Endothelial cell (in vitro differentiated cells): Measurements from ENCODE around the gene SPIB. TPM values are rescaled to one million over a fixed set of nuclear protein-coding genes. Genes with fewer than 3 reads are reported as not detected.
"Not testable (repeated sequence)": the region's sequence is repeated elsewhere in the genome, so short reads cannot be mapped to it uniquely, and the experiment has no call there.

Experiments used
- DNase-seq: peaks from one replicate; pipeline ENCODE4 v3.0.0; 2021; ENCODE audit warnings: low spot score
- H3K27ac Mint-ChIP-seq: one replicate; pipeline ENCODE4 v1.8.0; 2021; ENCODE audit warnings: mixed read lengths, inconsistent platforms; ENCODE audit not compliant: unreplicated experiment
- H3K27me3 Mint-ChIP-seq: one replicate; pipeline ENCODE4 v1.8.0; 2021; ENCODE audit warnings: mild to moderate bottlenecking, moderate library complexity, mixed read lengths, inconsistent platforms; ENCODE audit not compliant: unreplicated experiment
- H3K36me3 Mint-ChIP-seq: one replicate; pipeline ENCODE4 v1.8.0; 2021; ENCODE audit warnings: mild to moderate bottlenecking, low read depth, mixed read lengths, inconsistent platforms; ENCODE audit not compliant: unreplicated experiment
- H3K4me1 Mint-ChIP-seq: one replicate; pipeline ENCODE4 v1.8.0; 2021; ENCODE audit warnings: mild to moderate bottlenecking, mixed read lengths, inconsistent platforms; ENCODE audit not compliant: unreplicated experiment
- H3K4me3 Mint-ChIP-seq: one replicate; pipeline ENCODE4 v1.8.0; 2021; ENCODE audit warnings: mild to moderate bottlenecking, mixed read lengths, inconsistent platforms; ENCODE audit not compliant: unreplicated experiment
- H3K9me3 Mint-ChIP-seq: one replicate; pipeline ENCODE4 v1.8.0; 2021; ENCODE audit warnings: mixed read lengths, inconsistent platforms; ENCODE audit not compliant: unreplicated experiment
- total RNA-seq: library from RNA; stranded (reverse); fragmentation: NEBNext Ultra II Directional; extraction: Animal tissue kit (Norgen Biotek cat#: 25700); gene quantifications from one replicate; pipeline ENCODE4 v1.2.1, GENCODE V29; 2021; ENCODE audit not compliant: unreplicated experiment
- TF ChIP-seq, protein P1 (sequence below): fragments of 200-600 bp; sonication (generic); IDR thresholded peaks from one replicate; pipeline ENCODE4 v1.5.0; 2021; ENCODE audit warnings: antibody characterized with exemption; ENCODE audit not compliant: unreplicated experiment

The SPIB gene
- total RNA-seq, 1 donor from 2014 or later, result not detected

DNA sequence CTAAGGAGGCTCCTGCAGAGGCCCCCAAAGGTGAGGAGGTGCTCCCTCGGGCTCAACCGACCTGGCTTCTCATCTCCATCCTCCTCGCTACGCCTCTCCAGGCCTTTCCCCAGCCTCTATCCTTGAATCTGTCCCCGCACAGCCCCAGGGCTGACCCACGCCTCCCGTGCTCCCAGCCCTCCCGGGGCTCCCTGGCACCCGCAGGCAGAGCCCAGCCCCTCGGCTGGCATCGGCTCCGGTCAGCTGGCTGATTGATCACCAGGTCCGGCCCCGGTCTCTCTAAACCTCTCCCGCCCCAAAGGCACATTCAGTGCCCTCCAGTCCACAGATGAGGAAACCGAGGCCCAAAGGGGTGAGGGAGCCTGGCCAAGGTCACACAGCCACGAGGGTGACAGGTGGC lies 16.5 kb downstream of the SPIB start:
- H3K9me3 Mint-ChIP-seq, result peaks cover 18% of the 10 kb centered on the region
- H3K4me3 Mint-ChIP-seq, result no peak overlapping the region
- TF ChIP-seq, protein P1, sequence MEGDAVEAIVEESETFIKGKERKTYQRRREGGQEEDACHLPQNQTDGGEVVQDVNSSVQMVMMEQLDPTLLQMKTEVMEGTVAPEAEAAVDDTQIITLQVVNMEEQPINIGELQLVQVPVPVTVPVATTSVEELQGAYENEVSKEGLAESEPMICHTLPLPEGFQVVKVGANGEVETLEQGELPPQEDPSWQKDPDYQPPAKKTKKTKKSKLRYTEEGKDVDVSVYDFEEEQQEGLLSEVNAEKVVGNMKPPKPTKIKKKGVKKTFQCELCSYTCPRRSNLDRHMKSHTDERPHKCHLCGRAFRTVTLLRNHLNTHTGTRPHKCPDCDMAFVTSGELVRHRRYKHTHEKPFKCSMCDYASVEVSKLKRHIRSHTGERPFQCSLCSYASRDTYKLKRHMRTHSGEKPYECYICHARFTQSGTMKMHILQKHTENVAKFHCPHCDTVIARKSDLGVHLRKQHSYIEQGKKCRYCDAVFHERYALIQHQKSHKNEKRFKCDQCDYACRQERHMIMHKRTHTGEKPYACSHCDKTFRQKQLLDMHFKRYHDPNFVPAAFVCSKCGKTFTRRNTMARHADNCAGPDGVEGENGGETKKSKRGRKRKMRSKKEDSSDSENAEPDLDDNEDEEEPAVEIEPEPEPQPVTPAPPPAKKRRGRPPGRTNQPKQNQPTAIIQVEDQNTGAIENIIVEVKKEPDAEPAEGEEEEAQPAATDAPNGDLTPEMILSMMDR, result no peak
- no peak overlapping the region for H3K27ac Mint-ChIP-seq
- H3K4me1 Mint-ChIP-seq, result peaks cover 4% of the 10 kb centered on the region
- peaks cover 4% of the 10 kb centered on the region for H3K36me3 Mint-ChIP-seq
- no peak for DNase-seq
- peaks cover 15% of the 10 kb centered on the region for H3K27me3 Mint-ChIP-seq

DNA sequence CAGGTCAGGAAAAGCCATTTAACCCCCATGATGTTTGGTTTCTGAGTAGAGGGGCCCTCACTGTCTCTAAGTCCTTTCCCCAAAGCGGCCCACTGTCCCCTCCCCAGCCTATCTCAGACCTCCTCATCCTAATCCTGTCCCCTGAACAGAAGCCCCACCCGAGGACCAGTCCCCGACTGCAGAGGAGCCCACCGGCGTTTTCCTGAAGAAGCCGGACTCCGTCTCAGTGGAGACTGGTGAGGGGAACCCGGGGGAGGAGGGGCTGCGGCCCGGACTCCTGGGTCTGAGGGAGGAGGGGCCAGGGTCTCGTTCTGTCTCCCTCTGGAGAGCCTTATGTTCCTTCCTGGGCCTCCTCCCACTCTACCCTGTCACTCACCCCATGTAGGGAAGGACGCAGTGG lies 16.9 kb downstream of the SPIB start:
- Mint-ChIP-seq H3K4me3 (no peak overlapping the region), H3K4me1 (peaks cover 4% of the 10 kb centered on the region), H3K36me3 (peaks cover 4% of the 10 kb centered on the region), H3K27ac (no peak overlapping the region), H3K9me3 (peaks cover 18% of the 10 kb centered on the region), H3K27me3 (peaks cover 15% of the 10 kb centered on the region)
- no peak for DNase-seq
- TF ChIP-seq, protein P1, result no peak

DNA sequence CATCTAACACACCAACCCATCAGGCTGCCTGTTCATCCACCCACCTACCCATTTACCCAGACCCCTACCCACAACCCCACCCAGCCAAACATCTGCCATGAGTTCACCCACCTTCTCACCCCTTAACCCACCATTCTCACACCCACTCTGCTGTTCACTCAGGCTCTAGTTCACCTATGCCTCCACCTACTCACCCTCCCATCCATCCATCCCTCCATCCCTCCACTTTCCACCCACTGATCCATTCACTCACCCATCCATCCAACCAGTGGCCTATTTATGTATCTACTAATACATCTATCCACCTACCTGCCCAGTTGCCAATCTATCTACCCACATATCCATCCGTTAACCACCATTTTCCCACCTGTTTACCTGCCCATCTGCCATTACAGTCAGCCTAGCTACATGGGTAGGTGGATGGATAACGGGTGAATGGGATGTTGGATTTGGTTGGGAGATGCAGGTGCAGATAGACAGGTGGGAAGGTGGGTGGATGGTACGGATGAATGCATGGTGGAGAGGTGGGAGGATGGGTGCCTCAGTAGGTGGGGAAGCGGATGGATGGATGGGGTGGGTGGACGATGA lies 19.2 kb downstream of the SPIB start:
- DNase-seq, result no peak
- H3K36me3 Mint-ChIP-seq, result peaks cover 4% of the 10 kb centered on the region
- TF ChIP-seq, protein P1, result no peak
- H3K4me1 Mint-ChIP-seq, result no peaks in the 10 kb centered on the region
- H3K27me3 Mint-ChIP-seq, result peaks cover 14% of the 10 kb centered on the region
- no peak overlapping the region for H3K4me3 Mint-ChIP-seq
- peaks cover 17% of the 10 kb centered on the region for H3K9me3 Mint-ChIP-seq
- no peak overlapping the region for H3K27ac Mint-ChIP-seq

DNA sequence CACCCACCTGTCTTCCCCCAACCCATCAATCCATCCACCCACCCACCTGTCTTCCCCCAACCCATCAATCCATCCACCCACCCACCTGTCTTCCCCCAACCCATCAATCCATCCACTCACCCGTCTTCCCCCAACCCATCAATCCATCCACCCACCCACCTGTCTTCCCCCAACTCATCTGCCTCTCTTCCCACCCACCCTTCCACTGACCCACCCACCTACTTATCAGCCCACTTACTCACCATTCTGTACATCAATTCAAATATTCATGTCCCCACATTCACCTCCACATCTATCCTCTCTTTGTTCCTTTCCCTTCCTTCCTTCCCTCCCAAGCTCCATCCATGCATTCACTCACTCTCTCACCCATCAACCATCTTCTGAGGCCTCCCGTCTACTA lies 20.4 kb downstream of the SPIB start:
- not testable (repeated sequence) for H3K27ac Mint-ChIP-seq, H3K4me1 Mint-ChIP-seq, DNase-seq, H3K4me3 Mint-ChIP-seq
- peaks cover 17% of the 10 kb centered on the region for H3K9me3 Mint-ChIP-seq
- H3K27me3 Mint-ChIP-seq, result peaks cover 12% of the 10 kb centered on the region
- peaks cover 13% of the 10 kb centered on the region for H3K36me3 Mint-ChIP-seq

DNA sequence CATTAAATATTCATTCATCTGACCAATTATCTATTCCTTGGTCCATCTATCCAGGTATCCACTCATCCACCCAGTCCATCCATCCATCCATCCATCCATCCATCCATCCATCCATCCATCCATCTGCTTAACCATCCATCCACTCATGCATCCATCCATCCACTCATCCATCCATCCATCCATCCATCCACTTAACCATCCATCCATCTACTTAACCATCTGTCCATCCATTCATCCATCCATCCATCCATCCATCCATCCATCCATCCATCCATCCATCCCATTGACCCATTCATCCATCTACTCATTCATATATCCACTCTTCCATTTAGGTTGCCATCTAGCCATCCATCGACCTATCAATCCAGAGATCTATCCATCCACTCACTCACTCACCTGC lies 25.3 kb downstream of the SPIB start:
- H3K9me3 Mint-ChIP-seq, result peaks cover 21% of the 10 kb centered on the region
- peak overlapping the region; percentile 3 for H3K4me3 Mint-ChIP-seq
- TF ChIP-seq, protein P1, result no peak
- no peaks in the 10 kb centered on the region for H3K4me1 Mint-ChIP-seq
- DNase-seq, result no peak
- H3K27me3 Mint-ChIP-seq, result peaks cover 8% of the 10 kb centered on the region
- no peak overlapping the region for H3K27ac Mint-ChIP-seq
- peaks cover 20% of the 10 kb centered on the region for H3K36me3 Mint-ChIP-seq
